Measurements from ENCODE around the gene EPG5. TPM values are rescaled to one million over a fixed set of nuclear protein-coding genes. Genes with fewer than 3 reads are reported as not detected.

The EPG5 gene
- total and polyA plus RNA-seq, 9 of the 15 experiments (the other 6 are each of a cell fraction or from before 2014, with no cell fraction given): 1.3 to 10.7 (median 5.2) TPM

DNA sequence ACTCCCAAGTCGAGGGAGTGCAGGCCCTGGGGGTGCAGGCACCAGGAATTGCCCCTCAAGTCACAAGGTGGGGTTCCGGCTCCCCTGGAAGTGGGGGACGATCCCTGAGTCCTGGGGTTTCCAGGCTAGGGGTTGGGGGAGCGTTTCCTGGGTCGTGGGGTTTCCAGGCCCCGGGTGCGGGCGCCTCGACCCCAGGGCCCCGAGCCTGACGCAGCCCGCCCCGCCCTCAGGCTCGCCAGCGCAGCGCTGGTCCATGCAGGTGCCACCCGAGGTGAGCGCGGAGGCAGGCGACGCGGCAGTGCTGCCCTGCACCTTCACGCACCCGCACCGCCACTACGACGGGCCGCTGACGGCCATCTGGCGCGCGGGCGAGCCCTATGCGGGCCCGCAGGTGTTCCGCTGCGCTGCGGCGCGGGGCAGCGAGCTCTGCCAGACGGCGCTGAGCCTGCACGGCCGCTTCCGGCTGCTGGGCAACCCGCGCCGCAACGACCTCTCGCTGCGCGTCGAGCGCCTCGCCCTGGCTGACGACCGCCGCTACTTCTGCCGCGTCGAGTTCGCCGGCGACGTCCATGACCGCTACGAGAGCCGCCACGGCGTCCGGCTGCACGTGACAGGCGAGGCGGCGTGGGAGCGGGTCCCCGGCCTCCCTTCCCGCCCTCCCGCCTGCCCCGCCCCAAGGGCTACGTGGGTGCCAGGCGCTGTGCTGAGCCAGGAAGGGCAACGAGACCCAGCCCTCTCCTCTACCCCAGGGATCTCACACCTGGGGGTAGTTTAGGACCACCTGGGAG, 129.7 kb downstream of the EPG5 start (continued):
- TF ChIP-seq FOXP4 (CRISPR knock-in tag; IDR thresholded peaks at IDR 0.05; ENCODE audit: borderline replicate concordance): no peak
- TF ChIP-seq PHB (CRISPR knock-in tag; IDR thresholded peaks at IDR 0.05): no peak

GRCh38 chr18:45836242-45837205, 130.6 kb downstream of the EPG5 start:
- Histone ChIP-seq H3K27ac (ENCODE audit: extremely low read depth, low read depth, low read length) (no peak overlapping the region), H3K9ac (ENCODE audit: insufficient read depth in 1 of 2, low read depth in 2 of 2, low read length in 2 of 2) (no peak overlapping the region), H2AFZ (ENCODE audit: low read depth, low read length) (no peak overlapping the region), H3K9me1 (ENCODE audit: control insufficient read depth, insufficient read depth, low read length) (no peaks in the 10 kb centered on the region), H3K79me2 (ENCODE audit: control insufficient read depth, insufficient read depth, low read length) (no peaks in the 10 kb centered on the region), H3K36me3 (ENCODE audit: control insufficient read depth, insufficient read depth, low read length) (no peaks in the 10 kb centered on the region), H3K4me2 (ENCODE audit: insufficient read depth, low read length) (no peak overlapping the region), H3K4me1 (replicated peaks in 1 of 2; ENCODE audit: control insufficient read depth in 2 of 2, insufficient read depth in 2 of 2, low read length in 2 of 2) (peaks cover 3% of the 10 kb centered on the region in 2 experiments; a peak in 4 of 5 replicates), H3K27me3 (ENCODE audit: control insufficient read depth in 2 of 2, insufficient read depth in 2 of 2, low read length in 2 of 2) (peaks cover 0 to 19% of the 10 kb centered on the region in 2 experiments; a peak in 3 of 5 replicates), H3K9me3 (replicated peaks; ENCODE audit: control insufficient read depth, insufficient read depth, low read depth, low read length) (no peaks in the 10 kb centered on the region), H4K20me1 (replicated peaks; ENCODE audit: control insufficient read depth, insufficient read depth, low read length) (no peaks in the 10 kb centered on the region), H3K4me3 (no peak overlapping the region)
- intact Hi-C loops (cut with micrococcal nuclease): loop anchor here (5.0 to 10.0 kb wide), 2 partner anchors 112 to 169 kb away; partner anchors contain the start of gene SLC14A1
- in situ Hi-C loops (cut with MboI): no loop called here
- no peak for ATAC-seq
- ChIA-PET POLR2A (interaction anchor here (0.6 to 1.7 kb wide), 3 partner anchors 8 to 17 kb away, joined by 3 read pairs; no protein-coding TSS in a partner anchor), CTCF (ENCODE audit: low intra/inter-chr PET ratio) (no interaction called here)
- no peak for DNase-seq (ENCODE audit: extremely low read depth in 1 of 4, low spot score in 3 of 4)
- no TSS peak for BruUV-seq (replicated peaks)
- no peak for TF ChIP-seq ATF7 (IDR thresholded peaks at IDR 0.05)
- TF ChIP-seq, protein P1, sequence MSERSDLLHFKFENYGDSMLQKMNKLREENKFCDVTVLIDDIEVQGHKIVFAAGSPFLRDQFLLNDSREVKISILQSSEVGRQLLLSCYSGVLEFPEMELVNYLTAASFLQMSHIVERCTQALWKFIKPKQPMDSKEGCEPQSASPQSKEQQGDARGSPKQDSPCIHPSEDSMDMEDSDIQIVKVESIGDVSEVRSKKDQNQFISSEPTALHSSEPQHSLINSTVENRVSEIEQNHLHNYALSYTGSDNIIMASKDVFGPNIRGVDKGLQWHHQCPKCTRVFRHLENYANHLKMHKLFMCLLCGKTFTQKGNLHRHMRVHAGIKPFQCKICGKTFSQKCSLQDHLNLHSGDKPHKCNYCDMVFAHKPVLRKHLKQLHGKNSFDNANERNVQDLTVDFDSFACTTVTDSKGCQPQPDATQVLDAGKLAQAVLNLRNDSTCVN (CRISPR knock-in tag; IDR thresholded peaks at IDR 0.05): no peak
- TF ChIP-seq, protein P2, sequence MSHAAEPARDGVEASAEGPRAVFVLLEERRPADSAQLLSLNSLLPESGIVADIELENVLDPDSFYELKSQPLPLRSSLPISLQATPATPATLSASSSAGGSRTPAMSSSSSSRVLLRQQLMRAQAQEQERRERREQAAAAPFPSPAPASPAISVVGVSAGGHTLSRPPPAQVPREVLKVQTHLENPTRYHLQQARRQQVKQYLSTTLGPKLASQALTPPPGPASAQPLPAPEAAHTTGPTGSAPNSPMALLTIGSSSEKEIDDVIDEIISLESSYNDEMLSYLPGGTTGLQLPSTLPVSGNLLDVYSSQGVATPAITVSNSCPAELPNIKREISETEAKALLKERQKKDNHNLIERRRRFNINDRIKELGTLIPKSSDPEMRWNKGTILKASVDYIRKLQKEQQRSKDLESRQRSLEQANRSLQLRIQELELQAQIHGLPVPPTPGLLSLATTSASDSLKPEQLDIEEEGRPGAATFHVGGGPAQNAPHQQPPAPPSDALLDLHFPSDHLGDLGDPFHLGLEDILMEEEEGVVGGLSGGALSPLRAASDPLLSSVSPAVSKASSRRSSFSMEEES (CRISPR knock-in tag; IDR thresholded peaks at IDR 0.05): peak; percentile 83
- FAIRE-seq: no peak
- WGBS (ENCODE audit: insufficient coverage, low coverage, missing lambda C conversion rate): 11% methylated on average over 14 of the region's 14 CpGs
